T47D (cell line): ENCODE results near the gene FBXL2.
"Not testable (repeated sequence)": the region's sequence is repeated elsewhere in the genome, so short reads cannot be mapped to it uniquely, and the experiment has no call there.

Experiments
- DNase-seq, 2 experiments: peaks; one replicate each; pipeline versions ENCODE4 v3.0.0 to v3.0.0-alpha.2; 2011 to 2012; ENCODE audit warnings: low read depth in 1 of 2, low spot score in 1 of 2
- JUND ChIP-seq: IDR thresholded peaks from 2 replicates; pipeline ENCODE4 v1.6.1; 2012; ENCODE audit warnings: low read depth
- in situ Hi-C: cut with HindIII; loops from 2 replicates; pipeline ENCODE4 v1.10.0; 2016; ENCODE audit warnings: low sequenced_read_pairs, low pct_unique_long_range_greater_than_20kb

FBXL2 gene

DNA sequence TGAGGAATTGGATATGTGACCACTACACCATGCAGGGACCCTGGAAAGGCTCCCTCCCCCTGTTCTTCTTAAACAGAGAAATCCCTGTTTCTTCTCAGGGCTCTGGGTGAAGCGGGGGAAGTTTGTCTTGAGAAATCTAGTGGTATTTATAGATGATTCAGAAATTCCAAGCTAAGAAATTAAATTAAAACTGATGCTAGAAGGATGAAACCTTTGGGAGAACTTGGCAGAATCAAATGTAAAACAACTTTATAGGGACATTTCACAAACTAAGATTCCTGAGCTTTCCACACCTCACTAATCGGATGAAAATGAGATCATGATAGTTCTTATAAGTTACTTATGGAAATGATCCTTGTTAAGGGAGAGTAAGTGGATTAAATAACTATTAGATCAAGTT, 54.2 kb downstream of the FBXL2 start:
- no peak for TF ChIP-seq JUND
- in situ Hi-C loops: no loop called here
- DNase-seq: no peak

GRCh38 chr3:33334364-33334763, 57.1 kb downstream of the FBXL2 start:
- TF ChIP-seq JUND: no peak
- DNase-seq: no peak
- in situ Hi-C loops: no loop called here

GRCh38 chr3:33338936-33339465, 61.8 kb downstream of the FBXL2 start:
- in situ Hi-C loops, DNase-seq: not testable (repeated sequence)

DNA sequence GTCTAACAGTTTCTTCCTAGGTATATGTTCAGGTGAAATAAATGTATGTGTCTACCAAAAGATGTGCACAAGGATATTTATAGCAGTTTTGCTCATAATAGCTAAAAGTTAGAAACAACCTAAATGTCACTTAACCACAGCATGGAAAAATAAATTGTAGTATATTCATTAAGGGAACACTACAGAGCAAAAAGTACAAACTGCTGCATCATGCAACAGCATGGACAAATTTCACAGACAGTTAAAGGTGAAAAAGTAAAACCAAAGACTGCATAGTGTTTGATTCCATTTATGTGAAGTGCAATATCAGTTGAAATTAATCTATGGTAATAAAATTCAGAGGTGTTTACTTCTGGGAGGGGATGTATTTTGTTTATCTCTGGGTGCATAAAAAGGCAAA, 62.5 kb downstream of the FBXL2 start:
- in situ Hi-C loops: no loop called here
- no peak for TF ChIP-seq JUND
- no peak for DNase-seq

GRCh38 chr3:33355611-33356010, 78.4 kb downstream of the FBXL2 start:
- in situ Hi-C loops: no loop called here
- DNase-seq: no peak

GRCh38 chr3:33358172-33358781, 81.0 kb downstream of the FBXL2 start:
- in situ Hi-C loops: no loop called here

More at GRCh38 chr3:33355611-33356010, 78.4 kb downstream of the FBXL2 start:
- no peak for TF ChIP-seq JUND

GRCh38 chr3:33360136-33360825, 83.0 kb downstream of the FBXL2 start:
- in situ Hi-C loops: no loop called here
- DNase-seq: peak in 1 of 2 experiments; percentile 37
- TF ChIP-seq JUND: no peak

More at GRCh38 chr3:33358172-33358781, 81.0 kb downstream of the FBXL2 start:
- DNase-seq: no peak
- TF ChIP-seq JUND: no peak

GRCh38 chr3:33363113-33363800, 86.0 kb downstream of the FBXL2 start:
- DNase-seq: no peak
- in situ Hi-C loops: no loop called here
- TF ChIP-seq JUND: no peak

- no peak for DNase-seq
- in situ Hi-C loops: no loop called here
These were observed 86.8 kb downstream of the FBXL2 start for GRCh38 chr3:33364060-33364459.

GRCh38 chr3:33364531-33365128, 87.4 kb downstream of the FBXL2 start:
- no peak for DNase-seq
- in situ Hi-C loops: no loop called here
- no peak for TF ChIP-seq JUND

More at GRCh38 chr3:33364060-33364459, 86.8 kb downstream of the FBXL2 start:
- no peak for TF ChIP-seq JUND

GRCh38 chr3:33372218-33373081, 95.2 kb downstream of the FBXL2 start:
- in situ Hi-C loops: no loop called here
- DNase-seq: peak; percentile 7 to 66
- TF ChIP-seq JUND: no peak

DNA sequence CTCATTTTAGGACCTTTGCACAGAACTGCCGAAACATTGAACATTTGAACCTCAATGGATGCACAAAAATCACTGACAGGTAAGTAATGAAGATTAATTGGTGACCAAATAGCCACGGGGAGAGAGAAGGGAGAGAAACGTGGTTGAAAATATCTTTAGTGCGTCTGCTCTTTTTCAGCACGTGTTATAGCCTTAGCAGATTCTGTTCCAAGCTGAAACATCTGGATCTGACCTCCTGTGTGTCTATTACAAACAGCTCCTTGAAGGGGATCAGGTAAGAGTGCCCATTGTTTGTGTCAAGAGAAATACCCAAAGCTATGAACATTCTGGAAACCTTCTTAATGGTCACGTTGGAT, 95.8 kb downstream of the FBXL2 start:
- in situ Hi-C loops: no loop called here
- no peak for DNase-seq
- no peak for TF ChIP-seq JUND
